ENCODE measurements around the gene GPC6.

DNA sequence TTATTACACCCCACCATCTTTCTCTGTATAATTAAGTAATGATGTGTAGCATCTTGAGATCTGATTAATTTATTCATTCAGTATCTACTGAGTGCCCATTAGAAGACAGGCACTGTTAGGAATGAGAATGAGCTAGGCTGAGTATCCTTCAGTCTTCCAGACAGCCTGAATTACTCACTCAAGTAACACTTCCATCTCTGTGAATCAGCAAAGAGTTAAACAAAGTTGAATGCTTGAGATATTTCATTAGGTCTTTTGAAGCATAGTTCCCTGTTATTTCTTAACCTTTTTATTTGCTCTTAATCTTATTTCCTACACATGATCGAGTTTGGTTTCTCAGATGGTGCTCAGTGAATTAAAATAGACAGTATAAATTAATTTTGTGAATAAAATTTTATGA, 839.1 kb downstream of the GPC6 start:
- TF ChIP-seq, protein P1, sequence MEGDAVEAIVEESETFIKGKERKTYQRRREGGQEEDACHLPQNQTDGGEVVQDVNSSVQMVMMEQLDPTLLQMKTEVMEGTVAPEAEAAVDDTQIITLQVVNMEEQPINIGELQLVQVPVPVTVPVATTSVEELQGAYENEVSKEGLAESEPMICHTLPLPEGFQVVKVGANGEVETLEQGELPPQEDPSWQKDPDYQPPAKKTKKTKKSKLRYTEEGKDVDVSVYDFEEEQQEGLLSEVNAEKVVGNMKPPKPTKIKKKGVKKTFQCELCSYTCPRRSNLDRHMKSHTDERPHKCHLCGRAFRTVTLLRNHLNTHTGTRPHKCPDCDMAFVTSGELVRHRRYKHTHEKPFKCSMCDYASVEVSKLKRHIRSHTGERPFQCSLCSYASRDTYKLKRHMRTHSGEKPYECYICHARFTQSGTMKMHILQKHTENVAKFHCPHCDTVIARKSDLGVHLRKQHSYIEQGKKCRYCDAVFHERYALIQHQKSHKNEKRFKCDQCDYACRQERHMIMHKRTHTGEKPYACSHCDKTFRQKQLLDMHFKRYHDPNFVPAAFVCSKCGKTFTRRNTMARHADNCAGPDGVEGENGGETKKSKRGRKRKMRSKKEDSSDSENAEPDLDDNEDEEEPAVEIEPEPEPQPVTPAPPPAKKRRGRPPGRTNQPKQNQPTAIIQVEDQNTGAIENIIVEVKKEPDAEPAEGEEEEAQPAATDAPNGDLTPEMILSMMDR (IDR thresholded peaks at IDR 0.05; ENCODE audit: insufficient read depth, low read depth, low read length): no peak
- TF ChIP-seq EZH2 (IDR thresholded peaks at IDR 0.05; ENCODE audit: insufficient read depth, low read length): no peak

Data from astrocyte (in vitro differentiated cells and primary cell).